MCF 10A (cell line): ENCODE measurements around the gene EXD3. TPM values are rescaled to one million over a fixed set of nuclear protein-coding genes. Genes with fewer than 3 reads are reported as not detected.

Source experiments
- BruUV-seq: library from RNA; stranded (reverse); fragments of 400-500 nt; replicated peaks from 2 replicates; lab custom pipeline; 2021; lab: Mats Ljungman, UMichigan
- CTCF ChIA-PET: fragments of 300-600 bp; sonication (Branson Sonifier 250); formaldehyde crosslinking; extraction: SDS; loops from one replicate; lab custom pipeline; 2021; ENCODE audit warnings: antibody characterized with exemption, inconsistent platforms; lab: Yijun Ruan, JAX
- POLR2A ChIA-PET: fragments of 300-600, 350-650 bp; sonication (Branson Sonifier 250); formaldehyde crosslinking; extraction: SDS; loops from one replicate; lab custom pipeline; 2020; ENCODE audit warnings: antibody characterized with exemption, inconsistent platforms; lab: Yijun Ruan, JAX
- DNase-seq: peaks from one replicate; pipeline ENCODE4 v3.0.0-alpha.2; 2018; ENCODE audit not compliant: unreplicated experiment
- H3K27ac Mint-ChIP-seq: one replicate; pipeline ENCODE4 v1.8.0; 2022; ENCODE audit warnings: mild to moderate bottlenecking, low read depth, mixed read lengths; ENCODE audit not compliant: unreplicated experiment
- H3K27me3 Mint-ChIP-seq: one replicate; pipeline ENCODE4 v1.8.0; 2022; ENCODE audit warnings: mixed read lengths; ENCODE audit not compliant: insufficient read depth, unreplicated experiment
- H3K36me3 Mint-ChIP-seq: one replicate; pipeline ENCODE4 v1.8.0; 2022; ENCODE audit warnings: mild to moderate bottlenecking, moderate library complexity, mixed read lengths; ENCODE audit not compliant: insufficient read depth, unreplicated experiment
- H3K4me1 Mint-ChIP-seq: one replicate; pipeline ENCODE4 v1.8.0; 2022; ENCODE audit warnings: mixed read lengths; ENCODE audit not compliant: insufficient read depth, unreplicated experiment
- H3K4me3 Mint-ChIP-seq: one replicate; pipeline ENCODE4 v1.8.0; 2022; ENCODE audit warnings: mild to moderate bottlenecking, moderate library complexity, mixed read lengths; ENCODE audit not compliant: unreplicated experiment
- H3K9me3 Mint-ChIP-seq: one replicate; pipeline ENCODE4 v1.8.0; 2022; ENCODE audit warnings: mixed read lengths; ENCODE audit not compliant: unreplicated experiment
- CTCF ChIP-seq: fragments of 200-600 bp; IDR thresholded peaks from one replicate; pipeline ENCODE4 v1.8.0; 2022; ENCODE audit warnings: antibody characterized with exemption, mild to moderate bottlenecking; ENCODE audit not compliant: unreplicated experiment
- intact Hi-C: fragments of 100-400 bp; cut with micrococcal nuclease; formaldehyde crosslinking; loops from 2 replicates; pipeline ENCODE4 v1.14.1; 2022
- total RNA-seq: library from RNA; stranded (reverse); gene quantifications from 2 replicates; pipeline ENCODE4 v1.2.3, GENCODE V29; 2022

The EXD3 gene
- total RNA-seq, 1 experiment from 2014 or later, result 17.1 TPM

GRCh38 chr9:137462396-137462985 lies 39.5 kb upstream of the EXD3 start:
- DNase-seq, result no peak
- Mint-ChIP-seq H3K36me3 (no peaks in the 10 kb centered on the region), H3K4me1 (no peaks in the 10 kb centered on the region), H3K9me3 (no peaks in the 10 kb centered on the region), H3K4me3 (no peak overlapping the region), H3K27ac (no peak overlapping the region), H3K27me3 (peaks cover 12% of the 10 kb centered on the region)
- BruUV-seq, result no TSS peak
- POLR2A ChIA-PET, result interaction anchor here (1.2 kb wide), 1 partner anchor 17 kb away, joined by 3 read pairs; no protein-coding TSS in a partner anchor
- intact Hi-C loops, result no loop called here
- TF ChIP-seq CTCF, result no peak
- CTCF ChIA-PET, result interaction anchor here (0.6 to 0.7 kb wide), 3 partner anchors 39 to 72 kb away, joined by 3 read pairs; no protein-coding TSS in a partner anchor

- no peak for TF ChIP-seq CTCF
- ChIA-PET CTCF (no interaction called here), POLR2A (no interaction called here)
- intact Hi-C loops, result no loop called here
- H3K4me3 Mint-ChIP-seq, result no peak overlapping the region
- DNase-seq, result no peak
- H3K36me3 Mint-ChIP-seq, result no peaks in the 10 kb centered on the region
- peaks cover 12% of the 10 kb centered on the region for H3K27me3 Mint-ChIP-seq
- no peaks in the 10 kb centered on the region for H3K4me1 Mint-ChIP-seq
- H3K9me3 Mint-ChIP-seq, result no peaks in the 10 kb centered on the region
- H3K27ac Mint-ChIP-seq, result no peak overlapping the region
- no TSS peak for BruUV-seq
These were observed 38.9 kb upstream of the EXD3 start for GRCh38 chr9:137461663-137462395.

- Mint-ChIP-seq H3K4me3 (no peak overlapping the region), H3K27ac (no peak overlapping the region), H3K27me3 (peaks cover 9% of the 10 kb centered on the region), H3K9me3 (no peaks in the 10 kb centered on the region), H3K4me1 (peaks cover 2% of the 10 kb centered on the region), H3K36me3 (no peaks in the 10 kb centered on the region)
- no peak for DNase-seq
- ChIA-PET POLR2A (no interaction called here), CTCF (no interaction called here)
- TF ChIP-seq CTCF, result no peak
- intact Hi-C loops, result no loop called here
- no TSS peak for BruUV-seq
These were observed 38.3 kb upstream of the EXD3 start for GRCh38 chr9:137461316-137461662.

- H3K4me1 Mint-ChIP-seq, result peaks cover 8% of the 10 kb centered on the region
- no peaks in the 10 kb centered on the region for H3K9me3 Mint-ChIP-seq
- ChIA-PET POLR2A (interaction anchor here (1.6 kb wide), 1 partner anchor 19 kb away, joined by 8 read pairs; the partner anchor contains the start of gene ENTPD8), CTCF (no interaction called here)
- intact Hi-C loops, result no loop called here
- no peak for TF ChIP-seq CTCF
- no peak overlapping the region for H3K4me3 Mint-ChIP-seq
- no TSS peak for BruUV-seq
- no peaks in the 10 kb centered on the region for H3K36me3 Mint-ChIP-seq
- no peak overlapping the region for H3K27ac Mint-ChIP-seq
- peaks cover 2% of the 10 kb centered on the region for H3K27me3 Mint-ChIP-seq
- DNase-seq, result no peak
These were observed 37.7 kb upstream of the EXD3 start for GRCh38 chr9:137460363-137461315.
